Activated CD8-positive, alpha-beta memory T cell treated with anti-CD3 and anti-CD28 coated beads for 48 hours (primary cell): ENCODE data around the gene PUM2.
"Not testable (repeated sequence)": the region's sequence is repeated elsewhere in the genome, so short reads cannot be mapped to it uniquely, and the experiment has no call there.

Experiments
- DNase-seq, 3 experiments: peaks; one replicate each; pipeline ENCODE4 v3.0.0-alpha.2; 2020; ENCODE audit warnings: low read depth in 2 of 3, low spot score in 2 of 3

The PUM2 gene

GRCh38 chr2:20350753-20351554 is at the start of gene PUM2:
TSS of gene PUM2 (minus strand) at chr2:20350844. CDS start at chr2:20327360, 23,484 bp downstream.
- DNase-seq, result peak; percentile 78 to 94 (median 79)

GRCh38 chr2:20400306-20400705 is 49.7 kb upstream of the PUM2 start:
- no peak for DNase-seq

GRCh38 chr2:20398956-20399567 is 48.4 kb upstream of the PUM2 start:
- no peak for DNase-seq

- DNase-seq, result no peak
These were observed 47.3 kb upstream of the PUM2 start for GRCh38 chr2:20397811-20398447.

- no peak for DNase-seq
These were observed 45.8 kb upstream of the PUM2 start for GRCh38 chr2:20396356-20397000.

- DNase-seq, result no peak
These were observed 43.3 kb upstream of the PUM2 start for GRCh38 chr2:20393986-20394385.

GRCh38 chr2:20391951-20392699 is 41.5 kb upstream of the PUM2 start:
- DNase-seq, result no peak

- no peak for DNase-seq
These were observed 40.0 kb upstream of the PUM2 start for GRCh38 chr2:20390524-20391123.

GRCh38 chr2:20384953-20385352 is 34.3 kb upstream of the PUM2 start:
- no peak for DNase-seq

- no peak for DNase-seq
These were observed 32.5 kb upstream of the PUM2 start for GRCh38 chr2:20382965-20383810.

GRCh38 chr2:20381457-20381856 is 30.8 kb upstream of the PUM2 start:
- DNase-seq, result no peak

GRCh38 chr2:20378891-20379519 is 28.4 kb upstream of the PUM2 start:
- DNase-seq, result no peak

GRCh38 chr2:20378341-20378740 is 27.7 kb upstream of the PUM2 start:
- DNase-seq, result no peak

- DNase-seq, result no peak
These were observed 27.1 kb upstream of the PUM2 start for GRCh38 chr2:20377741-20378140.

GRCh38 chr2:20374982-20375381 is 24.3 kb upstream of the PUM2 start:
- not testable (repeated sequence) for DNase-seq

GRCh38 chr2:20372896-20373640 is 22.4 kb upstream of the PUM2 start:
- no peak for DNase-seq

GRCh38 chr2:20371323-20372025 is 20.8 kb upstream of the PUM2 start:
- no peak for DNase-seq

- no peak for DNase-seq
These were observed 19.5 kb upstream of the PUM2 start for GRCh38 chr2:20370191-20370590.
